NCI-H460 (cell line): Measurements from ENCODE around the gene PLEKHH1. TPM values are rescaled to one million over a fixed set of nuclear protein-coding genes. Genes with fewer than 3 reads are reported as not detected.
"Not testable (repeated sequence)": the region's sequence is repeated elsewhere in the genome, so short reads cannot be mapped to it uniquely, and the experiment has no call there.

ENCODE experiments used
- DNase-seq: peaks from one replicate; pipeline ENCODE4 v3.0.0-alpha.2; 2016; ENCODE audit warnings: low read depth; ENCODE audit errors: extremely low read depth
- small RNA-seq, 2 experiments: library from RNA; depleted of rRNA; stranded (forward); fragments of <200 nt; gene quantifications; one replicate each; pipeline ENCODE3, GENCODE V24; 2014
- total RNA-seq: library from RNA; depleted of rRNA; stranded (reverse); fragments of >200 nt; shearing (Covaris generic); gene quantifications from 2 replicates; pipeline ENCODE4 v1.2.3, GENCODE V29; 2014; rRNA removed

PLEKHH1 gene
- total RNA-seq, 1 experiment from 2014 or later, result 12.5 TPM

GRCh38 chr14:67619446-67620216, 86.5 kb downstream of the PLEKHH1 start, which contains the start of gene ARG2:
Gene ARG2 (plus strand): TSS chr14:67619920. CDS start chr14:67619978, 58 bp downstream.
- peak; percentile 93 for DNase-seq

GRCh38 chr14:67620217-67620785, 87.2 kb downstream of the PLEKHH1 start:
- DNase-seq, result no peak

GRCh38 chr14:67622675-67623074, 89.6 kb downstream of the PLEKHH1 start:
- no peak for DNase-seq

GRCh38 chr14:67623114-67623513, 90.0 kb downstream of the PLEKHH1 start:
- DNase-seq, result no peak

GRCh38 chr14:67626131-67626530, 93.0 kb downstream of the PLEKHH1 start:
- DNase-seq, result not testable (repeated sequence)

GRCh38 chr14:67627519-67627918, 94.4 kb downstream of the PLEKHH1 start:
- no peak for DNase-seq

- no peak for DNase-seq
Observed at GRCh38 chr14:67630186-67630585, 97.1 kb downstream of the PLEKHH1 start.

GRCh38 chr14:67630938-67631337, 97.8 kb downstream of the PLEKHH1 start:
- DNase-seq, result no peak

- no peak for DNase-seq
Observed at GRCh38 chr14:67633451-67634147, 100.5 kb downstream of the PLEKHH1 start.

- peak; percentile 57 for DNase-seq
Observed at GRCh38 chr14:67636361-67636919, 103.3 kb downstream of the PLEKHH1 start.

GRCh38 chr14:67638642-67639041, 105.6 kb downstream of the PLEKHH1 start:
- DNase-seq, result no peak

Small RNAs within 50 kb of the gene (small RNA-seq; reads per million reads assigned to genes)
- 0 reads per million in 2 experiments for gene AL132640.3
- gene RF00019, result 0 reads per million in 2 experiments

Other genes starting within 250 kb of the PLEKHH1 start
- gene ATP6V1D, start 173.5 kb upstream of the PLEKHH1 start, total RNA-seq, result 80.1 and 98.2 TPM in 2 replicates
- 330 and 343 TPM in 2 replicates for gene EIF2S1, start 173.0 kb upstream of the PLEKHH1 start, total RNA-seq
- 5.9 and 7.1 TPM in 2 replicates for gene PLEK2, start 121.1 kb upstream of the PLEKHH1 start, total RNA-seq
- 0.07 and 0.20 TPM in 2 replicates for gene TMEM229B, start 44.6 kb upstream of the PLEKHH1 start, total RNA-seq
- 27.2 and 39.5 TPM in 2 replicates for gene PIGH, start 67.0 kb downstream of the PLEKHH1 start, total RNA-seq
- 4.8 and 5.2 TPM in 2 replicates for gene ARG2, start 86.6 kb downstream of the PLEKHH1 start, total RNA-seq
- gene VTI1B, start 141.3 kb downstream of the PLEKHH1 start, total RNA-seq, result 47.1 and 49.3 TPM in 2 replicates
- 85.8 and 89.1 TPM in 2 replicates for gene RDH11, start 162.5 kb downstream of the PLEKHH1 start, total RNA-seq
- not detected in 2 replicates for gene RDH12, start 168.6 kb downstream of the PLEKHH1 start, total RNA-seq